Measurements from ENCODE around the gene GLO1. TPM values are rescaled to one million over a fixed set of nuclear protein-coding genes. Genes with fewer than 3 reads are reported as not detected.

The GLO1 gene
- total and polyA plus RNA-seq, 9 of the 15 experiments (the other 6 are each of a cell fraction or from before 2014, with no cell fraction given): 155 to 331 (median 203) TPM

DNA sequence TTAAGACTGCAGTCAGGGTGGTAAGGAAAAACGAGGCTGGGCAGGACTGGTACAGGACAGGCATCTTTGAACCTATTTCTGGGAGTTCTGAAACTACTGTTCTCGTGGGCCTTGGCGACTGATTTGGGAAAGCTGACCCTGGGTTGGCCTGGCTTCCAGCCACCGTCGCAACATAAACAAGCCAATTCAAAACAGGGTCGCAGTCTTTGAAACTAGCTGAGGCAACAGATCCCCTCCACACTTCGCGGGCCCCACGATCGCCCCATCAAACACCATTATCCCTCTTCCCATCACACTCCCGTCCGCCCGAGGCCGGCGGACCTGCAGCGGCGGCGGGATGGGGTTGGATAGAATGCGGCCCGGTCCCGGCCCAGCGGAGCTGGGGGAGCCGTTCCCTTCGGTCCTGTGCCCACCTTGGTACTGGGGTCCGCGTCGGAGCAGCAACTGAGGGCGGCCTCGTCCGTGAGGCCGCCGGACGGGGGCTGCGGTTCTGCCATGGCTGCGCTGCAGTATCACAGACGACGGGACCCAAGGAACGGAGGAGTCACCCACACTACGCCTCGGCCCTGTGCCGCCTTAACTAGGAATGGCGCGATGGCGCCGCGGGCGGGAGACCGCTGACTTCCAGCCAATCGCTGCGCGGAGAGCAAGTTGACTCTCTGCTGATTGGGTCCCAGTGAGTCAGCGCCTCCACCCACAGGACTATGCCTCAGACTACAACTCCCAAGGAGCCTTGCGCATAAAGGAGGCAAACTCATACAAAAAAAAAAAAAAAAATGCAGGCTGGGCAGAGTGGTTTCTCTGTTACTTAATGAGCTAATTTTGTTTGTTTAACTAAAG is at the start of gene GLO1 (continued):
- TF ChIP-seq, protein P1, sequence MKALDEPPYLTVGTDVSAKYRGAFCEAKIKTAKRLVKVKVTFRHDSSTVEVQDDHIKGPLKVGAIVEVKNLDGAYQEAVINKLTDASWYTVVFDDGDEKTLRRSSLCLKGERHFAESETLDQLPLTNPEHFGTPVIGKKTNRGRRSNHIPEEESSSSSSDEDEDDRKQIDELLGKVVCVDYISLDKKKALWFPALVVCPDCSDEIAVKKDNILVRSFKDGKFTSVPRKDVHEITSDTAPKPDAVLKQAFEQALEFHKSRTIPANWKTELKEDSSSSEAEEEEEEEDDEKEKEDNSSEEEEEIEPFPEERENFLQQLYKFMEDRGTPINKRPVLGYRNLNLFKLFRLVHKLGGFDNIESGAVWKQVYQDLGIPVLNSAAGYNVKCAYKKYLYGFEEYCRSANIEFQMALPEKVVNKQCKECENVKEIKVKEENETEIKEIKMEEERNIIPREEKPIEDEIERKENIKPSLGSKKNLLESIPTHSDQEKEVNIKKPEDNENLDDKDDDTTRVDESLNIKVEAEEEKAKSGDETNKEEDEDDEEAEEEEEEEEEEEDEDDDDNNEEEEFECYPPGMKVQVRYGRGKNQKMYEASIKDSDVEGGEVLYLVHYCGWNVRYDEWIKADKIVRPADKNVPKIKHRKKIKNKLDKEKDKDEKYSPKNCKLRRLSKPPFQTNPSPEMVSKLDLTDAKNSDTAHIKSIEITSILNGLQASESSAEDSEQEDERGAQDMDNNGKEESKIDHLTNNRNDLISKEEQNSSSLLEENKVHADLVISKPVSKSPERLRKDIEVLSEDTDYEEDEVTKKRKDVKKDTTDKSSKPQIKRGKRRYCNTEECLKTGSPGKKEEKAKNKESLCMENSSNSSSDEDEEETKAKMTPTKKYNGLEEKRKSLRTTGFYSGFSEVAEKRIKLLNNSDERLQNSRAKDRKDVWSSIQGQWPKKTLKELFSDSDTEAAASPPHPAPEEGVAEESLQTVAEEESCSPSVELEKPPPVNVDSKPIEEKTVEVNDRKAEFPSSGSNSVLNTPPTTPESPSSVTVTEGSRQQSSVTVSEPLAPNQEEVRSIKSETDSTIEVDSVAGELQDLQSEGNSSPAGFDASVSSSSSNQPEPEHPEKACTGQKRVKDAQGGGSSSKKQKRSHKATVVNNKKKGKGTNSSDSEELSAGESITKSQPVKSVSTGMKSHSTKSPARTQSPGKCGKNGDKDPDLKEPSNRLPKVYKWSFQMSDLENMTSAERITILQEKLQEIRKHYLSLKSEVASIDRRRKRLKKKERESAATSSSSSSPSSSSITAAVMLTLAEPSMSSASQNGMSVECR (CRISPR knock-in tag; IDR thresholded peaks at IDR 0.05): no peak
- TF ChIP-seq ZNF551 (CRISPR knock-in tag; IDR thresholded peaks at IDR 0.05): no peak
- TF ChIP-seq ZNF354B (CRISPR knock-in tag; IDR thresholded peaks at IDR 0.05): no peak
- TF ChIP-seq EHMT2 (IDR thresholded peaks at IDR 0.05): no peak
- TF ChIP-seq ESRRB (CRISPR knock-in tag; IDR thresholded peaks at IDR 0.05; ENCODE audit: borderline replicate concordance): no peak
- peak; percentile 100 for TF ChIP-seq RBBP5 (IDR thresholded peaks at IDR 0.05; ENCODE audit: borderline replicate concordance, insufficient read depth, low read length, poor library complexity, severe bottlenecking)
- no peak for TF ChIP-seq RBM34 (IDR thresholded peaks at IDR 0.05; ENCODE audit: borderline replicate concordance, insufficient read depth, low read length)
- TF ChIP-seq BMI1 (IDR thresholded peaks at IDR 0.05; ENCODE audit: low read length): no peak
- TF ChIP-seq, protein P2, sequence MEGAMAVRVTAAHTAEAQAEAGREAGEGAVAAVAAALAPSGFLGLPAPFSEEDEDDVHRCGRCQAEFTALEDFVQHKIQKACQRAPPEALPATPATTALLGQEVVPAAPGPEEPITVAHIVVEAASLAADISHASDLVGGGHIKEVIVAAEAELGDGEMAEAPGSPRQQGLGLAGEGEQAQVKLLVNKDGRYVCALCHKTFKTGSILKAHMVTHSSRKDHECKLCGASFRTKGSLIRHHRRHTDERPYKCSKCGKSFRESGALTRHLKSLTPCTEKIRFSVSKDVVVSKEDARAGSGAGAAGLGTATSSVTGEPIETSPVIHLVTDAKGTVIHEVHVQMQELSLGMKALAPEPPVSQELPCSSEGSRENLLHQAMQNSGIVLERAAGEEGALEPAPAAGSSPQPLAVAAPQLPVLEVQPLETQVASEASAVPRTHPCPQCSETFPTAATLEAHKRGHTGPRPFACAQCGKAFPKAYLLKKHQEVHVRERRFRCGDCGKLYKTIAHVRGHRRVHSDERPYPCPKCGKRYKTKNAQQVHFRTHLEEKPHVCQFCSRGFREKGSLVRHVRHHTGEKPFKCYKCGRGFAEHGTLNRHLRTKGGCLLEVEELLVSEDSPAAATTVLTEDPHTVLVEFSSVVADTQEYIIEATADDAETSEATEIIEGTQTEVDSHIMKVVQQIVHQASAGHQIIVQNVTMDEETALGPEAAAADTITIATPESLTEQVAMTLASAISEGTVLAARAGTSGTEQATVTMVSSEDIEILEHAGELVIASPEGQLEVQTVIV (CRISPR knock-in tag; IDR thresholded peaks at IDR 0.05; ENCODE audit: borderline replicate concordance): no peak
- TF ChIP-seq CC2D1A (IDR thresholded peaks at IDR 0.05): no peak
- TF ChIP-seq NCOA6 (IDR thresholded peaks at IDR 0.05): no peak; the same call in 1 of the 2 replicates
- TF ChIP-seq, protein P3, sequence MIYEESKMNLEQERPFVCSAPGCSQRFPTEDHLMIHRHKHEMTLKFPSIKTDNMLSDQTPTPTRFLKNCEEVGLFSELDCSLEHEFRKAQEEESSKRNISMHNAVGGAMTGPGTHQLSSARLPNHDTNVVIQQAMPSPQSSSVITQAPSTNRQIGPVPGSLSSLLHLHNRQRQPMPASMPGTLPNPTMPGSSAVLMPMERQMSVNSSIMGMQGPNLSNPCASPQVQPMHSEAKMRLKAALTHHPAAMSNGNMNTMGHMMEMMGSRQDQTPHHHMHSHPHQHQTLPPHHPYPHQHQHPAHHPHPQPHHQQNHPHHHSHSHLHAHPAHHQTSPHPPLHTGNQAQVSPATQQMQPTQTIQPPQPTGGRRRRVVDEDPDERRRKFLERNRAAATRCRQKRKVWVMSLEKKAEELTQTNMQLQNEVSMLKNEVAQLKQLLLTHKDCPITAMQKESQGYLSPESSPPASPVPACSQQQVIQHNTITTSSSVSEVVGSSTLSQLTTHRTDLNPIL (CRISPR knock-in tag; IDR thresholded peaks at IDR 0.05): no peak
- TF ChIP-seq FOXJ3 (CRISPR knock-in tag; IDR thresholded peaks at IDR 0.05): no peak
- TF ChIP-seq FOXM1 (IDR thresholded peaks at IDR 0.05; ENCODE audit: low read depth): peak; percentile 82
- peak; percentile 70; the same call in 1 of the 2 replicates for TF ChIP-seq FOXM1 (CRISPR knock-in tag; IDR thresholded peaks at IDR 0.05; ENCODE audit: low read depth)
- no peak for TF ChIP-seq BCOR (IDR thresholded peaks at IDR 0.05)
- TF ChIP-seq TEAD4 (IDR thresholded peaks at IDR 0.05; ENCODE audit: low read length): 0 out of 2 replicates have a peak, but pooled peaks have one; percentile 11
- no peak for TF ChIP-seq TEAD4 (CRISPR knock-in tag; IDR thresholded peaks at IDR 0.05; ENCODE audit: borderline replicate concordance)
- TF ChIP-seq ARNT (IDR thresholded peaks at IDR 0.05): no peak
